ENCODE measurements around the gene PACS1. TPM values are rescaled to one million over a fixed set of nuclear protein-coding genes. Genes with fewer than 3 reads are reported as not detected.

PACS1 gene
- total RNA-seq, 3 donors from 2014 or later: 37.9 to 40.6 (median 38.6) TPM

DNA sequence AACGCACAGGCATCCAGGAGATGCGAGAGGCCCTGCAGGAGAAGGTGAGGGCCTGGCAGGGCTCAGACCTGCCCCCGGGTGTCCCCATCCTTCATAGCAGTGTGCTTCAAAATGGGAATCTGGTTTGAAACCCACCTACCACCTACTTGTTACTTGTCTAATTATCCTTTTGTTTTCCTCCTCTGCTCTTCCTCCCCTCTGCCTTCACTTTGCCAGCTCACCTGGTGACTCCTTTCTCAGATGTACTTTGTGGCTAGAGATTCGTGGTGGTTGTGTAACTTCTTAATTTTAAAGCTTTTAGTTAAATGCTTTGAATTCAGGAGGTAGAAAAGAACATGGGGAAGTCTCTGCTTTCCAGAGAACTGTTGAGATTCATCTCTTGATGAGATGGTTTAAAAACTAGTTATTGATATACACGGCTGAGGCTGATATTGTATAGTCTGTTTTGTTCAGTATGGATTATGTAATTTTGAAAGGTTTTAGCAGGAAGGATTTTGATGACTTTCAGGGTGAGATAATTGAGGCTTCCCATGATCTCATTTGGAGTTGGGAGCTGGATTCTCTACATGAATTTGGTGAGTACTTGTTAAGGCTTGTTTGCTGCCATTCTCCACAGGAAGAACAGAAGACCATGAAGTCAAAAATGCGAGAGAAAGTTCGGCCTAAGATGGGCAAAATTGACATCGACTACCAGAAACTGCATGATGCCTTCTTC, 9.9 kb upstream of the PACS1 start:
- H3K4me1 ChIP-seq: no peaks in the 10 kb centered on the region
- intact Hi-C loops (cut with DNase I; ENCODE audit: low total_unique reads): no loop called here
- no peak overlapping the region for H3K27ac ChIP-seq
- H3K4me3 ChIP-seq: no peak overlapping the region
- DNase-seq (ENCODE audit: low spot score in 2 of 2): no peak
- TF ChIP-seq POLR2A (IDR thresholded peaks at IDR 0.05) (no peak), POLR2AphosphoS5 (IDR thresholded peaks at IDR 0.05) (no peak), CTCF (IDR thresholded peaks at IDR 0.05) (no peak)
- H3K9me3 ChIP-seq: no peaks in the 10 kb centered on the region
- peaks cover 20% of the 10 kb centered on the region for H3K36me3 ChIP-seq
- no peaks in the 10 kb centered on the region for H3K27me3 ChIP-seq

GRCh38 chr11:66061268-66061667, 8.8 kb upstream of the PACS1 start:
- intact Hi-C loops (cut with DNase I; ENCODE audit: low total_unique reads): no loop called here
- no peak for TF ChIP-seq CTCF (IDR thresholded peaks at IDR 0.05)
- Histone ChIP-seq H3K9me3 (no peaks in the 10 kb centered on the region), H3K4me3 (no peak overlapping the region), H3K4me1 (no peaks in the 10 kb centered on the region), H3K27me3 (no peaks in the 10 kb centered on the region), H3K36me3 (peaks cover 21% of the 10 kb centered on the region), H3K27ac (no peak overlapping the region)
- DNase-seq (ENCODE audit: low spot score in 2 of 2): no peak

DNA sequence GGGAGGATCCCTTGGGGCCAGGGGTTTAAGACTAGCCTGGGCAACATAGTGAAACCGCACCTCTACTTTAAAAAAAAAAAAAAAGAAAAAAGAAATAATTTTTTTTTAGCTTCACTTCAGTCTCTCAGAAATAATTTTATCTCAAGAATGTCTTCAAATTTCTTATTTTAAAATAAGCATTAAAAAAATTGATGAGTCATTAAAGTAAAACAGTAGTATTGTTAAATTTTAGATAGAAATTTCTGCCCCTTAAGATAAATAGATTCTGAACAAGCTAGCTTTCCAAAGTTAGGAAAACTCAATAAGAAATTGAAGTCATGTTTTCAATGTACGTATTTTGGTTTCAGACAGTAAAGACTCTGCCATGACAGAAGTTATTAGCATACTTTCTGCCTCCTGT, 7.7 kb upstream of the PACS1 start:
- TF ChIP-seq POLR2AphosphoS5 (IDR thresholded peaks at IDR 0.05): no peak
- no peak for TF ChIP-seq POLR2A (IDR thresholded peaks at IDR 0.05)
- no peak for TF ChIP-seq CTCF (IDR thresholded peaks at IDR 0.05)
- intact Hi-C loops (cut with DNase I; ENCODE audit: low total_unique reads): no loop called here
- Histone ChIP-seq H3K9me3 (no peaks in the 10 kb centered on the region), H3K4me1 (no peaks in the 10 kb centered on the region), H3K4me3 (no peak overlapping the region), H3K36me3 (peaks cover 28% of the 10 kb centered on the region), H3K27ac (no peak overlapping the region), H3K27me3 (no peaks in the 10 kb centered on the region)
- no peak for DNase-seq (ENCODE audit: low spot score in 2 of 2)

GRCh38 chr11:66063900-66064299, 6.2 kb upstream of the PACS1 start:
- Histone ChIP-seq H3K4me1 (no peaks in the 10 kb centered on the region), H3K4me3 (no peak overlapping the region), H3K9me3 (no peaks in the 10 kb centered on the region), H3K36me3 (peaks cover 17% of the 10 kb centered on the region), H3K27me3 (no peaks in the 10 kb centered on the region), H3K27ac (no peak overlapping the region)
- intact Hi-C loops (cut with DNase I; ENCODE audit: low total_unique reads): no loop called here
- TF ChIP-seq CTCF (IDR thresholded peaks at IDR 0.05) (no peak), POLR2A (IDR thresholded peaks at IDR 0.05) (no peak), POLR2AphosphoS5 (IDR thresholded peaks at IDR 0.05) (no peak)
- DNase-seq (ENCODE audit: low spot score in 2 of 2): no peak

DNA sequence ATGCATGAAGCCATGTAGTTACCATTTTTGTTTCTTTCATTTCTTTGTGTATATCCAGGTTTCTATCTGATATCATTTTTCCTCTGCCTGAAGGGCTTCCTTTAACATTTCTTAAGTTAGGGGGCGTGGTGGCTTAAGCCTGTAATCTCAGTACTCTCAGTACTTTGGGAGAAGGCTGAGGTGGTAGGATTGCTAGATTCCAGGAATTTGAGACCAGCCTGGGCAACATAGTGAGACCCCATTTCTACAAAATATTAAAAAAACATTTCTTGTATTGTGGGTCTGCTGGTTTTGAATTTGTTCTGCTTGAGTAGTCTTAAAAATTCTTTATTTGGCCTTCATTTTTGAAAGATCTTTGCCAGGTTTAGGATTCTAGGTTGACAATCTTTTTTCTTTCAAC, 5.5 kb upstream of the PACS1 start:
- Histone ChIP-seq H3K4me1 (no peaks in the 10 kb centered on the region), H3K9me3 (no peaks in the 10 kb centered on the region), H3K27ac (no peak overlapping the region), H3K36me3 (peaks cover 14% of the 10 kb centered on the region), H3K27me3 (no peaks in the 10 kb centered on the region), H3K4me3 (no peak overlapping the region)
- no peak for TF ChIP-seq POLR2A (IDR thresholded peaks at IDR 0.05)
- TF ChIP-seq POLR2AphosphoS5 (IDR thresholded peaks at IDR 0.05): no peak
- intact Hi-C loops (cut with DNase I; ENCODE audit: low total_unique reads): no loop called here
- DNase-seq (ENCODE audit: low spot score in 2 of 2): no peak

Measured in breast epithelium (tissue), 4 donors.